ENCODE results near the gene MORN4. TPM values are rescaled to one million over a fixed set of nuclear protein-coding genes. Genes with fewer than 3 reads are reported as not detected.

MORN4 gene
- total RNA-seq, 1 experiment from 2014 or later, result 11.9 TPM

DNA sequence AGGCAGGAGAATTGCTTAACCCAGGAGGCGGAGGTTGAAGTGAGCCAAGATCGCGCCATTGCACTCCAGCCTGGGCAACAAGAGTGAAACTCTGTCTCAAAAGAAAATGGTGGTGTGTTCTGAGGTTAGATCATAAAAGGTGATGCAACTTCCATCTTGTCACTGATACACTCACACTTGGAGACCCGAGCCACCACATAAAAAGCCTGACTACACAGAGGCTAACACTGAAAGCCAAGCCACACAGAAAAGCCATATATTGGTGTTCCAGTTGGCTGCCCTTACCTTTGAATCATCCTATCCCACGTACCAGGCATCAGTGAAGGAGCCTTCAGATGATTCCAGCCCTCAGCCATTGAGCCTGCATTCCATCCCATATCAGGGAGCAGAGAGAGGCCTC, 4.0 kb downstream of the MORN4 start:
- TF ChIP-seq, protein P1, sequence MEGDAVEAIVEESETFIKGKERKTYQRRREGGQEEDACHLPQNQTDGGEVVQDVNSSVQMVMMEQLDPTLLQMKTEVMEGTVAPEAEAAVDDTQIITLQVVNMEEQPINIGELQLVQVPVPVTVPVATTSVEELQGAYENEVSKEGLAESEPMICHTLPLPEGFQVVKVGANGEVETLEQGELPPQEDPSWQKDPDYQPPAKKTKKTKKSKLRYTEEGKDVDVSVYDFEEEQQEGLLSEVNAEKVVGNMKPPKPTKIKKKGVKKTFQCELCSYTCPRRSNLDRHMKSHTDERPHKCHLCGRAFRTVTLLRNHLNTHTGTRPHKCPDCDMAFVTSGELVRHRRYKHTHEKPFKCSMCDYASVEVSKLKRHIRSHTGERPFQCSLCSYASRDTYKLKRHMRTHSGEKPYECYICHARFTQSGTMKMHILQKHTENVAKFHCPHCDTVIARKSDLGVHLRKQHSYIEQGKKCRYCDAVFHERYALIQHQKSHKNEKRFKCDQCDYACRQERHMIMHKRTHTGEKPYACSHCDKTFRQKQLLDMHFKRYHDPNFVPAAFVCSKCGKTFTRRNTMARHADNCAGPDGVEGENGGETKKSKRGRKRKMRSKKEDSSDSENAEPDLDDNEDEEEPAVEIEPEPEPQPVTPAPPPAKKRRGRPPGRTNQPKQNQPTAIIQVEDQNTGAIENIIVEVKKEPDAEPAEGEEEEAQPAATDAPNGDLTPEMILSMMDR (conservative IDR thresholded peaks at IDR 0.05), result no peak
- Histone ChIP-seq H2BK12ac (ENCODE audit: insufficient read length, low read depth, low read length) (no peak overlapping the region), H3K23me2 (ENCODE audit: insufficient read length, low read depth, low read length, poor library complexity, severe bottlenecking) (peaks cover 7% of the 10 kb centered on the region), H2AFZ (ENCODE audit: low read length) (no peak overlapping the region), H3K79me1 (ENCODE audit: insufficient read depth, low read depth, low read length, poor library complexity, severe bottlenecking) (no peaks in the 10 kb centered on the region), H2BK15ac (ENCODE audit: low read depth, low read length) (no peak overlapping the region), H2BK5ac (ENCODE audit: insufficient read length, low read length) (no peak overlapping the region), H3K79me2 (ENCODE audit: insufficient read depth, low read length) (0 out of 2 replicates have a peak, but pooled peaks cover 3% of the 10 kb centered on the region), H2AK5ac (ENCODE audit: insufficient read length, low read length) (no peak overlapping the region), H4K8ac (replicated peaks; ENCODE audit: insufficient read length, low read depth, low read length) (no peak overlapping the region), H3K14ac (ENCODE audit: insufficient read depth, low read length) (no peak overlapping the region), H3K9ac (ENCODE audit: extremely low read depth, insufficient read length, low read length) (no peak overlapping the region), H3K18ac (ENCODE audit: insufficient read length, low read depth, low read length) (no peak overlapping the region), H4K20me1 (ENCODE audit: control insufficient read depth, insufficient read depth, insufficient read length) (no peaks in the 10 kb centered on the region), H3K56ac (ENCODE audit: insufficient read length, low read depth, low read length) (no peak overlapping the region), H3K27ac (ENCODE audit: insufficient read length, low read depth, low read length) (no peak overlapping the region), H3T11ph (ENCODE audit: low read length) (no peak overlapping the region), H2BK20ac (ENCODE audit: low read depth, low read length, poor library complexity, severe bottlenecking) (no peak overlapping the region), H3K4me2 (ENCODE audit: insufficient read depth, insufficient read length, low read length) (no peak overlapping the region), H2BK120ac (ENCODE audit: low read depth, low read length, poor library complexity, severe bottlenecking) (no peak overlapping the region), H3K4ac (ENCODE audit: low read depth, low read length) (no peak overlapping the region), H4K5ac (ENCODE audit: insufficient read length, low read depth, low read length) (no peak overlapping the region), H4K91ac (ENCODE audit: insufficient read length, low read depth, low read length) (no peak overlapping the region), H3K23ac (ENCODE audit: insufficient read length, low read depth, low read length) (no peak overlapping the region), H3K4me1 (ENCODE audit: insufficient read depth, low read length) (no peaks in the 10 kb centered on the region), H3K9me3 (ENCODE audit: control insufficient read depth, low read depth, low read length) (no peaks in the 10 kb centered on the region), H3K27me3 (ENCODE audit: insufficient read depth, low read length) (no peaks in the 10 kb centered on the region)
- Mint-ChIP-seq H3K36me3 (ENCODE audit: insufficient read depth in 1 of 3, low read depth in 3 of 3) (peaks cover 0 to 2% (median 2%) of the 10 kb centered on the region in 3 experiments; a peak in 4 of 7 replicates), H3K27me3 (ENCODE audit: low read depth) (no peaks in the 10 kb centered on the region), H3K4me3 (no peak overlapping the region; a peak in 1 of 5 replicates), H3K9me3 (no peaks in the 10 kb centered on the region; a peak in 1 of 5 replicates), H3K4me1 (peaks cover 9 to 11% of the 10 kb centered on the region in 2 experiments), H3K27ac (peak overlapping the region in 1 of 3 experiments; percentile 13; a peak in 1 of 7 replicates)
- no peak for DNase-seq
- WGBS (ENCODE audit: extremely low coverage, insufficient read length, low lambda C conversion rate), result no CpG with 5 or more reads among the region's 5 CpGs

All from H9 (cell line).